ENCODE results near the gene KRTAP10-10. TPM values are rescaled to one million over a fixed set of nuclear protein-coding genes. Genes with fewer than 3 reads are reported as not detected.
"Not testable (repeated sequence)": the region's sequence is repeated elsewhere in the genome, so short reads cannot be mapped to it uniquely, and the experiment has no call there.

Gene KRTAP10-10
- total RNA-seq, 8 experiments from 2014 or later: 0.17 to 1.1 (median 0.51) TPM; not detected in 4

GRCh38 chr21:44618909-44619308 is 18.2 kb upstream of the KRTAP10-10 start:
- no peaks in the 10 kb centered on the region for H3K4me1 ChIP-seq (replicated peaks in 1 of 2)
- H3K4me3 ChIP-seq: no peak overlapping the region
- WGBS, 10 experiments: 7 to 100% (median 78%) methylated on average over 1 to 3 of the region's 3 CpGs; no CpG with 5 or more reads in 4 of the 10 experiments
- no peak overlapping the region for H3K27ac ChIP-seq
- in situ Hi-C loops (cut with MboI; ENCODE audit: low pct_unique_long_range_greater_than_20kb in 2 of 9, low sequenced_read_pairs in 9 of 9, unreplicated experiment in 9 of 9): no loop called here
- ATAC-seq (replicated peaks in 6 of 8): no peak

- ATAC-seq (replicated peaks in 6 of 8): no peak
- Histone ChIP-seq H3K4me1 (replicated peaks in 1 of 2) (no peaks in the 10 kb centered on the region), H3K27ac (no peak overlapping the region), H3K4me3 (no peak overlapping the region)
- WGBS, 10 experiments: 0 to 92% (median 73%) methylated on average over 1 to 6 of the region's 6 CpGs
- in situ Hi-C loops (cut with MboI; ENCODE audit: low pct_unique_long_range_greater_than_20kb in 2 of 9, low sequenced_read_pairs in 9 of 9, unreplicated experiment in 9 of 9): no loop called here
Observed at GRCh38 chr21:44619886-44620285, 17.3 kb upstream of the KRTAP10-10 start.

GRCh38 chr21:44623575-44623974 is 13.6 kb upstream of the KRTAP10-10 start:
- in situ Hi-C loops (cut with MboI; ENCODE audit: low pct_unique_long_range_greater_than_20kb in 2 of 9, low sequenced_read_pairs in 9 of 9, unreplicated experiment in 9 of 9): no loop called here
- H3K27ac ChIP-seq: no peak overlapping the region
- no peaks in the 10 kb centered on the region for H3K4me1 ChIP-seq (replicated peaks in 1 of 2)
- no peak overlapping the region for H3K4me3 ChIP-seq
- ATAC-seq (replicated peaks in 6 of 8): no peak

- no peaks in the 10 kb centered on the region for H3K4me1 ChIP-seq (replicated peaks in 1 of 2)
- 49 to 95% (median 87%) methylated on average over 2 to 7 of the region's 7 CpGs; no CpG with 5 or more reads in 3 of the 10 experiments for WGBS, 10 experiments
- no peak overlapping the region for H3K4me3 ChIP-seq
- ATAC-seq (replicated peaks in 6 of 8): no peak
- no peak overlapping the region for H3K27ac ChIP-seq
- in situ Hi-C loops (cut with MboI; ENCODE audit: low pct_unique_long_range_greater_than_20kb in 2 of 9, low sequenced_read_pairs in 9 of 9, unreplicated experiment in 9 of 9): no loop called here
Observed at GRCh38 chr21:44625756-44626155, 11.4 kb upstream of the KRTAP10-10 start.

- WGBS, 10 experiments: 14 to 100% (median 75%) methylated on average over 1 to 10 of the region's 10 CpGs; no CpG with 5 or more reads in 4 of the 10 experiments
- Histone ChIP-seq H3K4me3 (no peak overlapping the region), H3K4me1 (replicated peaks in 1 of 2) (no peaks in the 10 kb centered on the region), H3K27ac (no peak overlapping the region)
- ATAC-seq (replicated peaks in 6 of 8): no peak
- in situ Hi-C loops (cut with MboI; ENCODE audit: low pct_unique_long_range_greater_than_20kb in 2 of 9, low sequenced_read_pairs in 9 of 9, unreplicated experiment in 9 of 9): no loop called here
Observed at GRCh38 chr21:44626262-44626661, 10.9 kb upstream of the KRTAP10-10 start.

GRCh38 chr21:44626673-44627143 is 10.4 kb upstream of the KRTAP10-10 start, which contains the start of gene KRTAP10-9:
KRTAP10-9 (plus strand) TSS chr21:44627093; CDS start chr21:44627172, 79 bp downstream.
- no peak within 1 kb of the TSS for H3K4me3 ChIP-seq

GRCh38 chr21:44627181-44627822 is 9.9 kb upstream of the KRTAP10-10 start:
- H3K4me1 ChIP-seq (replicated peaks in 1 of 2); in situ Hi-C loops (cut with MboI; ENCODE audit: low pct_unique_long_range_greater_than_20kb in 2 of 9, low sequenced_read_pairs in 9 of 9, unreplicated experiment in 9 of 9); ATAC-seq (replicated peaks in 6 of 8); H3K4me3 ChIP-seq; H3K27ac ChIP-seq: not testable (repeated sequence)
- WGBS, 10 experiments: 0% methylated on average over 1 of the region's 20 CpGs; no CpG with 5 or more reads in 8 of the 10 experiments

More at GRCh38 chr21:44626673-44627143, 10.4 kb upstream of the KRTAP10-10 start, which contains the start of gene KRTAP10-9:
- no peak for ATAC-seq (replicated peaks in 6 of 8)
- WGBS, 10 experiments: 80% methylated on average over 1 of the region's 7 CpGs; no CpG with 5 or more reads in 9 of the 10 experiments
- no peaks in the 10 kb centered on the region for H3K4me1 ChIP-seq (replicated peaks in 1 of 2)
- H3K27ac ChIP-seq: no peak within 1 kb of the TSS
- in situ Hi-C loops (cut with MboI; ENCODE audit: low pct_unique_long_range_greater_than_20kb in 2 of 9, low sequenced_read_pairs in 9 of 9, unreplicated experiment in 9 of 9): no loop called here

GRCh38 chr21:44627831-44628233 is 9.3 kb upstream of the KRTAP10-10 start:
- H3K27ac ChIP-seq; in situ Hi-C loops (cut with MboI; ENCODE audit: low pct_unique_long_range_greater_than_20kb in 2 of 9, low sequenced_read_pairs in 9 of 9, unreplicated experiment in 9 of 9); H3K4me1 ChIP-seq (replicated peaks in 1 of 2); H3K4me3 ChIP-seq: not testable (repeated sequence)
- peak in 4 of 8 experiments; percentile 26 to 32 (median 30) for ATAC-seq (replicated peaks in 6 of 8)
- WGBS, 10 experiments: 52% methylated on average over 5 of the region's 15 CpGs; no CpG with 5 or more reads in 9 of the 10 experiments

GRCh38 chr21:44628707-44629391 is 8.3 kb upstream of the KRTAP10-10 start:
- Histone ChIP-seq H3K27ac (no peak overlapping the region), H3K4me3 (no peak overlapping the region), H3K4me1 (replicated peaks in 1 of 2) (no peaks in the 10 kb centered on the region)
- in situ Hi-C loops (cut with MboI; ENCODE audit: low pct_unique_long_range_greater_than_20kb in 2 of 9, low sequenced_read_pairs in 9 of 9, unreplicated experiment in 9 of 9): no loop called here
- whole genome bisulfite sequencing, 10 experiments: 8 to 92% (median 30%) methylated on average over 2 to 7 of the region's 18 CpGs; no CpG with 5 or more reads in 7 of the 10 experiments
- ATAC-seq (replicated peaks in 6 of 8): peak in 4 of 8 experiments; percentile 24 to 94 (median 50)

GRCh38 chr21:44630440-44630839 is 6.7 kb upstream of the KRTAP10-10 start:
- H3K27ac ChIP-seq: no peak overlapping the region
- H3K4me1 ChIP-seq (replicated peaks in 1 of 2): no peaks in the 10 kb centered on the region
- H3K4me3 ChIP-seq: no peak overlapping the region
- no peak for ATAC-seq (replicated peaks in 6 of 8)
- in situ Hi-C loops (cut with MboI; ENCODE audit: low pct_unique_long_range_greater_than_20kb in 2 of 9, low sequenced_read_pairs in 9 of 9, unreplicated experiment in 9 of 9): no loop called here
- 100% methylated on average over 2 of the region's 2 CpGs; no CpG with 5 or more reads in 9 of the 10 experiments for WGBS, 10 experiments

- 20 to 100% (median 75%) methylated on average over 1 of the region's 1 CpG; no CpG with 5 or more reads in 1 of the 10 experiments for WGBS, 10 experiments
- in situ Hi-C loops (cut with MboI; ENCODE audit: low pct_unique_long_range_greater_than_20kb in 2 of 9, low sequenced_read_pairs in 9 of 9, unreplicated experiment in 9 of 9): no loop called here
- Histone ChIP-seq H3K27ac (no peak overlapping the region), H3K4me1 (replicated peaks in 1 of 2) (no peaks in the 10 kb centered on the region), H3K4me3 (no peak overlapping the region)
- ATAC-seq (replicated peaks in 6 of 8): no peak
Observed at GRCh38 chr21:44632067-44632466, 5.1 kb upstream of the KRTAP10-10 start.

GRCh38 chr21:44636209-44637017 is 743 bp upstream of the KRTAP10-10 start:
- in situ Hi-C loops (cut with MboI; ENCODE audit: low pct_unique_long_range_greater_than_20kb in 2 of 9, low sequenced_read_pairs in 9 of 9, unreplicated experiment in 9 of 9): no loop called here
- no peak for ATAC-seq (replicated peaks in 6 of 8)
- H3K4me1 ChIP-seq (replicated peaks in 1 of 2): no peaks in the 10 kb centered on the region
- H3K27ac ChIP-seq: no peak overlapping the region
- WGBS, 10 experiments: 16 to 100% (median 79%) methylated on average over 2 to 6 of the region's 15 CpGs; no CpG with 5 or more reads in 3 of the 10 experiments
- no peak overlapping the region for H3K4me3 ChIP-seq
